Measurements from ENCODE around the gene IRF2. TPM values are rescaled to one million over a fixed set of nuclear protein-coding genes. Genes with fewer than 3 reads are reported as not detected.

IRF2 gene
- 15.6 and 28.9 TPM in 2 replicates for total RNA-seq

GRCh38 chr4:184474263-184475095 lies at the start of gene IRF2:
Gene IRF2, minus strand, starts transcription at chr4:184474550. Its CDS starts 45,486 bp downstream, at chr4:184429064.

Other genes starting within 250 kb of the IRF2 start
- gene CASP3, start 174.9 kb upstream of the IRF2 start, total RNA-seq = 88.4 and 114 TPM in 2 replicates
- gene PRIMPOL, start 175.2 kb upstream of the IRF2 start, total RNA-seq = 11.7 and 23.4 TPM in 2 replicates

All from epithelial cell of umbilical artery (primary cell).